NCI-H524 treated with DMSO at 0.1 percent for 48 hours (cell line): ENCODE measurements around the gene CACNA1D.

Experiments used
- DNase-seq: peaks from one replicate; lab custom pipeline; 2025; lab: John Stamatoyannopoulos, UW

Gene CACNA1D

DNA sequence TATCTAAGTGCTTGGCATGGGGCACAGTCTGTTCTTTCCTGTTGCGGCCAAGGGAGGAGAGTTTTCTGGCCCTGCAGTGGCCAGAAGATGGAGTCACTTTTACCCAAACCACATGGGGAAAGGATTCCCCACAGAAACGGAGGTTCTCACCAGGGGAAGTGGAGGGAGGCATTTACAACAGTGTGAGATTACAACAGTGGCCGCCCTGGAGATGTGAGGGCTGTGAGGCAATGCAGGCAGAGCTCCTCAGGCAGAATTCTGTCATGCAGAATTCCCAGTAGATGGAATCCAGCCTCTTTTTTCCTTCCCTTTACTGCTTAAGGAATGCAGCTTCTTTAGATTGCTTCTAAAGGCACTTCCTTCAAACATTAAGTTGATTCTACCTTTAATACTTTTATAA, 83.1 kb downstream of the CACNA1D start:
- DNase-seq: no peak

DNA sequence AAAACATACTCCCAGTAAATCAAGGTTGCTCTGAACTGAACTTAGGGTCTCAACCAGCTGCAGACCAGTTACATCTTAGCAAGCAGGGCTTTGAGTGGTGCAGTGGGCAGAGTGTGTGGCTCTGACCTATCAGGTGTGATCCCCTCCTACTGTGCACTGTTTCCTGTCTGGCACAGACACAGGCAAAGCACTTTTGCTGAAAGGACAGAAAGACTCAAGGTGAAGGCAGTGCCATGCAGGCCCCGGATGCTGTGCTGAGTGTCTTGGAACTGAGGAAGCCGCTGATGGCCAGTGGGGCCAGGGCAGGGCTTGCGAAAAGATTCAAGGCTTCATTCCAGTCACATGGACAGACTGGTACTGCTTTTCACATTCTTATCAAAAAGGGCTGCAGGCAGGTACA, 85.2 kb downstream of the CACNA1D start:
- no peak for DNase-seq

DNA sequence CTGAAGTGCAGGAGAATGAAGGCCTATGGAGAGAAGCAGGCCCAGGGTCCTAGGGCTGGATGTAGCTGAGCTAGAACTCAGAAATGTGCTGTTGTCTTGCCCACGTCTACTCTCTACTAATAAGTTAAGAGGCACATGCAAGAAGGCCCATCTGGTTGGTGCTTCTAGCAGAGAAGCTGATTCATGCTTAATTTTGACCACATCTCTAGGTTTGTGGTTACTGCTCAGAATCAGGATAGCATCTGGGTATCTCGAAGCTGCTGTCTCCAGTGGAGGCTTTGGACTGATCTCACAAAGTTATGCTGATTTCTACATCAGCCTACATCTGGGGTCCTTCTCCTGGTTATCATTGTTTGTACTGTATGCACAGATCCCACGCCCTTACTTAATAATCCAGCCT, 87.3 kb downstream of the CACNA1D start:
- no peak for DNase-seq

DNA sequence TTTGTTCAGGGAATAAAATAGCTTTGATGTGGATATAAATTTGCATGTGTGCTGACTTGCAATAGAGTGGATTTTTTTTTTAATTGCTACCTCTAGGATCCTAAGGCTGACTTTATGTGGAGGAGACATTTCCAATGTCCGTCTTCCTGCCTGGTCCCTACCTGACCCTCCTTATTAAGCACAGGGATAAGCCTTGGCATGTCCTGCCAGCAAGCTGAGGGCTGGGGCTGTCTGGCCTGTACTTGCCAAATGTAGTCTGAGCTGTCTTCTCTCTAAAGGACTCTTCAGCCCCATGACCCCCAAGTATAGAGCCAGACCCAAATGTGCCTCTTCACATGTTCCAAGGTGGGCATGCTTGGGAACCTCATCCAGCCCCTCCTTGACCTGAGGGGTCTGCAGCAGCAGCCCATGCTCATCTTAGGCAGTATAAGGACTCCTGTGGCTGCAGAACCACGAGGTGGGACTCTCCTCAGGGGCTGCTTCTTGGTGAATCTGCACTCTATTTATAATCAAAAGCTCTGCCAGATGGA, 88.8 kb downstream of the CACNA1D start:
- no peak for DNase-seq

DNA sequence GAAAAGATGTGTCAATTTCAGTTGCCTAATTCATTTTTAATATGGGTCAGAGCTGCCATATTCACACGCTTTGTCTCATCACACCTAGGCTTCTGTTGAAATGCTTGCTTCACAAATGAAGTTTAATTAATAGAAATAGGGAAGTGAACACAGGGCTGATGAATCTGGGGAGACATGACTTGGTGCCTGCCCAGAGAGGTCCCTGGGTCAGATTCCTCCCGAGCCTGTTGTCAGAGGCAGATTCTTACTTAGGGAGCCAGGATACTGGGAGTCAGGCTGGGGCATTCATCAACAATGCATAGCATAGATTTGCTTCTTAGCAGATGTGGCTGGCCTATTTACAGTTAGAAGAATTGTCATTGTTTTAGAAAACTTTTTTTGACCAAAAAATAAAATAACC, 90.6 kb downstream of the CACNA1D start:
- no peak for DNase-seq

DNA sequence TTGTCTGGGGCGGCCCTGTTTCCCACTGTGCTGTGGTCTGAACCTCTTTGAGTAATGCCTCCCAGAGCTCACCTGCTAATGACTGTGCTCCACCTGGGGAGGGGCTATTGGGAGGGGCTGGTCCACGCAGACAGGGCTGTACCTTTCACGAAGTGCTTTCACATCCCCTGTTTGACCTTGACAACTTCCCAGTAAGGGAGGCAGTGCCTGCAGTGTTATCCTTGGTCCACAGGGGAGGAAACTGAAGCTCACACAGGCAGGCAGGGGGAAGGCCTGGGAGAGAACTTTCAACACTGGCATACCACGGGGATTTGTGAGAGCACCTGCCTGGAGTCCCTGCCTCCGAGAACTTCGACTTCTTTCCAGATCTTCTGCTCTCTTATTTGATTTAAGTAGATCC, 91.2 kb downstream of the CACNA1D start:
- DNase-seq: no peak

DNA sequence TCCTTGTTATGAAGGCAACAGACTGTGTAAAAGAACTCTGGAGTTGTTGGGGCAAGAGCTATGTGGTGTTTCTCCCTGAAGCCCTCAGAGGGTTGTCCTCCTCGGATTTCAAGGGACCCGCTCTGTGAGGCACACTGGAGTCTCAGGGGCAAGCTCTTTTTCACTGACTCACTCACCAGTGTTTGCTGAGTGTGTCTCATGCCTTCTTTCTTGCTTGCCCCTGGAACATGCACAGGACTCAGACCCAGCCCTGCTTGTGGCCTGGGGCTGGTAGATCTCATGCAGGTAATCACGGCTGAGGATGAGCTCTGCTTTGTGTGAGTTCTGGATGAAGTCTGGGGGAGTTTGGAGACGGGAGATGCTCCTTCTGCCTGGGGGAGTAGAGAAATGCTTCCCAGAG, 93.7 kb downstream of the CACNA1D start:
- DNase-seq: no peak

DNA sequence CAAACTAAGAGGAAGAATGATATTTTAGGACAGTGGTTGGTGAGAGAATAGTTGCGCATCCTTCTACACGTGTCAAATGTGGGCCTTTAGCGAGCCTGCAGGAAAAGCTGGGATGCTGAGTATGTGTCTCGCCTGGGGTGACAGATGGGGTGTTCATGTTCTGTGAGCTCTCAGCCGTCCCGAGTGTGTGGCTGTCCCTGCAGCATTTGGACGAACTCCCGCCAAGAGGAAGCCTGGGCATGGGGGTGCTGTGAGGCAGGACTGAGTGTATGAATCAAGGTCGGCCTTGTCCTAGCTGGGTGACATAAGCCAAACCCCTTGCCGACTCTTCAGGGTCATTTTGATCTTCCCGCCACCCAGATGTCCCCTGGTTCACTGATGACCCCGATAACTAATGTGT, 94.8 kb downstream of the CACNA1D start:
- no peak for DNase-seq

DNA sequence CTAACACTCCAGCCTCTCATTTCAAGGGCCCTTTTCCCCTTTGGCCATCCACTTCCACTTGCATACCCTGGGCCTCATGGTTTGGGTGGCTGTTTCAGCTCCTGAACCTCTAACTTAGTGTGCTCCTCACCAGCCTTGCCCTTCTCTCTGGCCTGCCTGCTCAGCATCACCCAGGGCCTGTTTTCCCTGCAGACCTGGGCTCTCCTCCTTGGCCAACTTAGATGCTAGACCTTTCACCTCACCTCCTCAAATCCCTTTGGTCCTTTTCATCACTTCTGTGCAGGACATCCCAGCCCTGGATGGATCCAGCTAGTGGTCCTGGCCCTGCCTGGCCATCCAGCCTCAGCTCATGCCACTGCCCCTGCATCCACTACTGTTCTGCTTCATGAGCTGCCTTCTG, 95.4 kb downstream of the CACNA1D start:
- DNase-seq: no peak

DNA sequence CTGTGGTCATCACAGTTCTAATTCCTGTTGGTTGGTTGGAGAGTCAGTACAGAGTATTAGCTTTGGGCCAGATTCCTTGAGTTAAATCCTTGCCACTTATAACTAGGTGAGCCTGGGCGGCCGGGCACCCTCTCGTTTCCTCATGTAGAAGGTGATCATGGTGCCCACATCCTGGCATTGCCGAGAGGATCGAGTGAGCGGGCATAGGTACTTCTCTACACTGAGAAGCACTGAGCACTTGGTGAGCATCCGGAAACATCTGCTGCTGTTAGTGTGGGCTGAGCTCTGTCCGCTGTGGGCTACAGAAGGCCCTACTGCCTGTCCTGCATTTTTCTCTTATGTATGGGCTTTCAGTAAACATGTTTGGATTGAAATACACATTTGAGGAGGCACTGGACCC, 96.2 kb downstream of the CACNA1D start:
- no peak for DNase-seq

DNA sequence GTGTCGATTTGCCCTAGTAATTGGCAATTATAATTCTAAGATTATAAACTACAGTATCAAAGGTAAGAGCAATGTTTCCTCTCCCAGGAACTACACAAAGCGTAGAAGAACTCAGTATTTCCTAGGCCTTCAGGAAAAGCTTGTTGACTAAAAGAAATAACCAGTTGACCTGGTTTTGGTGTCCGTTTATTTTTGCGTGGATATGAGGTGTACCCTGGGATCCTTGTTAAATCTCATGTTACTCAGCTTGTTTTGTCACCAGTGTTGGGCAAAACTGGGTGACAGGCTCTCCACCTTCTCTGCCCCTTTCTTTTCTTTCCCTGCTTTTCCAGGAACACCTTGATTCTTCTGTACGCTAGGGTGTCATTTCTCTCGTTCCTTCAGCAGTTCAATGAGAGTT, 97.2 kb downstream of the CACNA1D start:
- no peak for DNase-seq

DNA sequence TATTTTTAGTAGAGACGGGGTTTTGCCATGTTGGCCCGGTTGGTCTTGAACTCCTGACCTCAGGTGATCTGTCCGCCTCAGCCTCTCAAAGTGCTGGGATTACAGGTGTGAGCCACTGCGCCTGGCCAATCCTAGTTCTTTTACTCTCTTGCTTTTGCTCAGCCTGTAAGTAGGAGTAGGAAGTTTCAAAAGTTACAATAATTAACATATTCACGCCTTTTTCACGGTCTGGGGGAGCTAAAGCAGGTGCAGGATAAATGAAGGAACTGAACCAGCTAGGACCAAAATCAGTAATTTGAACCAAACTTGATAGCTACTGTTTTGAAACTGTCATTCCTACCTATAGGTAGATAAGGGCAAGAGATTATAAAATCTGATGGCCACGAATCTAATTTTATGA, 98.5 kb downstream of the CACNA1D start:
- DNase-seq: no peak

DNA sequence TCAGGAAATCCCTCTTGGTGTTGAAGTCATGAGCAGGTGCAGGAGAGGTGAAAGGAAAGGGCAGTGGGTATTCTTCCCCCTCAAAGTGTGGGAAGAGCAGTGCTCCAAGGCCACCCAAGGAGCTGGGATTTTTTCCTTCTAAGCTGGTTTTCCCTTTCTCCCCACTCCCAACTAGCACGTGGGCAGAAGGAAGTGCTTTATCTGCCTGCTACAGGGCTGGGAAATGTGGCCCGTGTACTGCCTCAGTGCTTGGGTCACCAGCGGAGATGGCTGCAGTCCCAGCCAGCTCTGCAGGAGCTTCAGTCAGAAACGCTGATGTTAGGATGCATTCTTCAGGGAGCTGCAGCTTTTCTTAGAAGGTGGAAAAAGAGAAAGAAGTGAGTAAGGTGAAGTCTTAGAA, 99.2 kb downstream of the CACNA1D start:
- DNase-seq: no peak

DNA sequence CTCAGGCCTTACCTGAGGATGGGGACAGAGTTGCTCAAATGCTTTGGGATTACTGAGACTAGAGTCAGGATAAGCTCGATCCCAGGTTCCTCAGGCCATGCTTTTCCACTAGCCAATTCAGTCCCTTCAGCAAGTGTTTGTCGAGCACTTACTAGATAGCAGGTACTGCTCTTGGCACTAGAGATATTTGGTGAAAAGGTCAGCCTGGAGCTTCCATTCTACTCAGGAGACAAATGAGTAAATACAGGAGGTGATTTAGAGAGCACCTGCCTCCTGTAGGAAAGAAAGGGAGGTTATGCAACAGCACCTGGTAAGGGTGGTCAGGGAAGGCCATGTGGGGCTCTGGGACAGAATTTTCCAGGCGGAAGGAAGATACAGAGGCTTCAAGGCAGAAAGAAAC, 99.9 kb downstream of the CACNA1D start:
- no peak for DNase-seq

DNA sequence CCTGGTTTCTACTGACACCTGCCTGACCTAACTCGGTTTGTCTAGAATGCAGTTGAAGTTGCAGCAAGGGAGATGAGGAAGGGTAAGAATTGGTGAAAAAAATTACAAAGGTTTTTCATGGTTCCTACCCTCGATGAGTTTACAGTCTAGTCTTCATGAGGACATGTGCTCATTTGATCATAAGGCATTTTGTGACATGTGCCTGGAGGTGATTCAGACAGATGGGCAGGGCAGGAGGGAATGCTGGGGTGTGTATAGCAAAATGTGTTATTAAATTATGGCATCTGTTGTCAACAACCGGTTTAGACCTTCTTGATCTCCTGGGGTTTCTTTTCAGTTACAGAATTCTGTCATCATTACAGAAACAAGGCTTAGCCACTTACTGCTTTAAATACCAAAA, 101.2 kb downstream of the CACNA1D start:
- DNase-seq: no peak

DNA sequence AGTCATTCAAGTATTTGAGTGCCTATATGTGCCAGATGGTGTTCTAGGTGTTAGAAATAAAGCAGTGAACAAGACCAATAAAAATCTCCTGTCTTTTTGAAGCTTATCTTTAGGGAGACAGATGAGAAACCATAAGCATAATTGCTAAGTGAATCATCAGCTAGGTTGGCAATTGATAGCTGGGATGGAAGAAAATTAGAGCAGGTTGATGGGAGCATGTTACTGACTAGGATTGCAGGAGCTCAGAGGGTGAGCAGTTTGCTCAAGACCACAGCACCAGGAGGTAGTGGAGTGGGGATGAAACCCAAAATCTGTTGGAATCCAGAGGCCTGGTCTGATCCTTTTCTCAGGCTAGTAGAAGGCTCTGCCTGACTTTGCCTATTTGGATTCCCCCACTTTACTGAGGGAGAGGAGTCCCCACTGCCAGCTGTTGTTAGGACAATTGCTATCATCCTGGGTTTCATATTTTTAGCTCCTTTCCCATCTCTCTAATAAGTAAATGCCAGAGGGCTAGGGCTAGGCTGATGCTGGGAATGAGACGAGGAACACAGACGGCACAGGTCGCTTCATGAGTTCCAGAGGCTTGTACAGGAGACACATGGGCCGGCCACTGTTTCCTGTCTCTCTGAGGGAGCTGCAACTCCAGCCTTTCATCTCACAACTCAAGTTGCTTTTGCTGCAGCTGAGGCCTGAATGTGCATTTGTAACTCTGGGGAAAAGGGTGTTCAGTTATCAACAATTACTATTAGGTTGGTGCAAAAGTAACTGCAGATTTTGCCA, 102.9 kb downstream of the CACNA1D start:
- DNase-seq: no peak

DNA sequence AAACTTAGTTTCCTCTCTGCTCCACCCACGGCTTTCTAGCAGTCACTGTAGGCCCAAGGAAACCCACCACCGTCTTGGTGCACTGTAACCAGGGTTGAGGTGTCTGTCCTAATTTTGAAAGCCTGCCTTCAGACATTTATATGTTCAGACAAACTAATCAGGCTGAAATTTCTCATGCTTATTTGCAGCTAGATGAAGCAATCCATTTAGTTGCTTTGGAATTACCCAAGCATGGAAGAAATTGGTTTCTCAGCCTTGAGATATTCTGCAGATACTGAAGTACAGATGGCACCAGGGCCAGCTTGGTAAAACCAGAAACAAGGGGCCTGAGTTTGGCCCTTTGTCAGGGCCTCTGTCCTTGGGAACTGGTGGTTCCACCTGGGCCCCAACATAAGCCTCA, 105.4 kb downstream of the CACNA1D start:
- no peak for DNase-seq

DNA sequence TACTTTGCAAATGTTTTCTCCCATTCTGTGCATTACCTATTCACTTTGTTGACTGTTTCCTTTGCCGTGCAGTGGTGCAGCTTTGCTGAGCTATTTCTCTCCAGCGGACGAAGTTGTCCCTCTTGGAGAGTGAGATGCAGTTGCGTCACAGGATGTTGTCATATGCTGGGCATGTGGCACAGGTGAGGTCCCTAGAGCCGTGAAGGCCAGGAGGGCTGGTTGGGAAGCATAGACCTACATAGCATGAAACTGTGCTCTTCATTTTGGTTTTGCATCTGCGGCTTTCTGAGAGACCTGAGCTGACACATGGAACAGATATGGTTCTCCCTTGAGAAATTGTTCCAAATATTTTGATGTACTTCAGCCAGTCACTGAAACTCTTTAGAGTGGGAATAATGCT, 108.5 kb downstream of the CACNA1D start:
- no peak for DNase-seq

DNA sequence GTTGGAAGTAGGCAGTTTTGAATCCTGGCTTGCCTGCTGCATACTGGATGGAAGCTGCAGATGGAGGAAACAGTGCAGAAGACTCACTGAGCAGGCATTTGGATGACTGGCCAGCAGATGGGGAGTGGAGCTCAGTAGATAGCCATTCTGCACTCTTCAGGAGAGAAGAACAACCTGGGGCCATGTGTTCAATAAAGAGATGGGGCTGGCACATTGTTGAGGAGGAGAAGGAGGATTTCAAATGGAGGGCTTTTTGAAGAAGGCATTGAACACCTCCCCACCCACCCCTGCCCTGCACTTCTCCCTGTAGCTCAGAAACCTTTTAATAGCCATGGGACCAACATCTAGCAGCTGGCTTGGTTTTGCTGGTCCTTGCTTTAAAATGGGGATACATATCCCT, 109.8 kb downstream of the CACNA1D start:
- DNase-seq: no peak

DNA sequence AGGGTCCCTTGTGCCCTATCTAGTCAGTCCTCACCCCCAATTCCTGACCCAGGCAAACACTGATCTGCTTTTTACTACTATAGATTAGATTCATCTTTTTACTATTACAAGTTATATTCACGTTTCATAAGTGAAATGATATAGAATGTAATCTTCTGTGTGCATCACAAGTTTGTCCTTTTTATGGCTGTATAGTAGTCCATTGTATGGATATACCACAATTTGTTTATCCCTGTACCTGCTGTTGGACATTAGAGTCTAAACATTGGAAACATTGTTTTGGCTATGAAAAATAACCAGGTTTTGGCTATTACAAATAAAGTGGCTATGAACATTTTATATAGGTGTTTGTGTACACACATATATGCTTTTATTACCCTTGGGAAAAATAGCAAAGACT, 112.4 kb downstream of the CACNA1D start:
- no peak for DNase-seq

DNA sequence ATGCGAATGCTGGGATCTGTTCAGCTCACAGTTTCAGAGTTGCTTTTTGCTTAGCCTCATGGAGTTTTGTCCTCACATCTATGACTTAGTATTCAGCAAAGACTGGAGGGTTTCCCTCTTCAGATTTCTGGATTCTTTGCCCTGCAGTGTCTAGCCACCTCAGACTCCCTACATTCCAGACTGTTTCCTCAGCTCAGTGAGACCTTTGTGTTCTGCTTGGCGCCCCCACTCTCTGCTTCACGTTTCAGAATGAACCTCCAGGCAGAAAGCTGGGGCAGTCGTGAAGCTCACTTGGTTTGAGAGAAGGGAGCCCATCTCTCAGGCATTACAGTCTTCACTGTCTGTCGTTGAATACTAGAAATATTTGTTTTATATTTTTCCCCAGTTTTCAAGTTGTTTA, 118.1 kb downstream of the CACNA1D start:
- DNase-seq: no peak

DNA sequence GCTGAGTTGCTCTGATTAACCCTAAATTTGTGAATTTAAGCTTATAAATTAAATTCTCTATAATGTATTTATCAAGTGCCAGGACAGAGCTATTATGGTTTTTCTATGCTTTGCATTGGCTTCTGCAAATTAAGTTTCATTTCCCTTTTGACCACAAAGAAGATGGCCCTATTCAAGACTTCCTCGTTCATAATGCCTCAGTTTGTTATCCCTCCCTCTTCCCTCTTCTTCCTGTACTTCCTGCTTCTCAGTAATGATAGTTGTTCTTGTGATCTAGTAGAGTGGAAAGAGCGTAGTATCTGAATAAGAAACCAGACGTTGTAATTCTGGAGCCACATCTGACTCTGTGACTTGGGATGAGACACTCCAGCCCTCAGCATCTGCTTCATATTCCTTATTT, 118.7 kb downstream of the CACNA1D start:
- no peak for DNase-seq

DNA sequence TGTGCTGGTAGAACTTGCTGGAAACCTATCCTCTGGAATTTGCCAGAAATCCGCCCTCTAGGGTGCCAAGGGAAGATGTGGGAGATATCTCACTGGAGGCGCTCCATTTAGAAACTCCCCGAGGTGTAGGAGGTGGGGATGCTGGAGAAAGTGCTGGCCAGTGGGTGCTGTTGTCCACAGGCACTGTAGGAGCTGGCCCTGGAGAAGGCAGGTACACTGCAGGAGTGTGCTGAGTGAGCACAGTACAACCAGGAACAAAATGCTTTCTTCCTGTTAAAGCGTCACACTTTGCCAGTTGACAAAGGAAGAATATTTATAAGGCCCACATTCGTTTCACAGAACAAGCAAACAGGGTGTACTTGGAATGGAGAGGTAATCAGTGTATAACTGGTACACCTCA, 119.9 kb downstream of the CACNA1D start:
- no peak for DNase-seq

DNA sequence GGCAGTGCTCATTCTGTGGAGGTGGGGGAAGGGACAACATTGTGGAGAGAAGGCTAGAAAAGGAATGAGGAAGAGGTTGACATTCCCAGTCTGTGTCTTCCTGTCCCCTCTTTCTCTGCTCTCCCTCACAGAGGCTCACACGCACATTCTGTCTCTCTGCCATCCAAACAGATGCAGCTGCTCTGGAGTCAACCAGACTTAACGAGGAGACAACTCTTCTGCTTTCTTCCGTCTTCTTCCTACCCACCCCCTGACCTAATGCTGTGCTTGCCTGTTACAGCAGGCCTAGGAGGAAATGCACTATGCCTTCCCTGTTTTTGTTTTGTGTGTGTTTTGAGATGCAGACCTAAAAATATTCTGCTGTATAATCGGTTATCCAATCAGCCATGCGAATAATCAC, 121.9 kb downstream of the CACNA1D start:
- DNase-seq: no peak
